NCI-H2171 treated with DMSO at 0.1 percent for 48 hours (cell line): ENCODE data around the gene WDR74.

Experiments used
- DNase-seq: peaks from one replicate; lab custom pipeline; 2025; lab: John Stamatoyannopoulos, UW

The WDR74 gene

GRCh38 chr11:62839050-62839945 is at the start of gene WDR74:
WDR74 (minus strand) TSS chr11:62839590; CDS start chr11:62839570, 20 bp downstream.
- DNase-seq = peak; percentile 93

DNA sequence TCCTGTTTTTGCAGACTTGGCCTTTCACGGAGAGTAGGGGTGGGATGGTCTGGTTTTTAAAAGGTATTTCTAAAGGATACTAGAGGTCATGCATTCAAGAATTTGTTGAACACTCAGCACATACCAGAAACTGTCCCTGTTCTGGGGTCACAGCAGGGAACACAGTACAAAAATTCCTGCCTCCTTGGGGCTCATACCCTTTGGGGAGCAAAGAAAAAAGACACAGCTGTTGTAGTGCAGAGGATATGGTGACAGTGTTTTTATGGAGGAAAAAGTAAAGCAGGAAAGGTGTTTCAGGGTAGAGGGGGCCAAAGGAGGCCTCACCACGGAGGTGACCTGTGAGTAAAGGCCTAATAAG is 49.7 kb upstream of the WDR74 start:
- no peak for DNase-seq

GRCh38 chr11:62888406-62888805 is 49.0 kb upstream of the WDR74 start:
- DNase-seq = no peak

DNA sequence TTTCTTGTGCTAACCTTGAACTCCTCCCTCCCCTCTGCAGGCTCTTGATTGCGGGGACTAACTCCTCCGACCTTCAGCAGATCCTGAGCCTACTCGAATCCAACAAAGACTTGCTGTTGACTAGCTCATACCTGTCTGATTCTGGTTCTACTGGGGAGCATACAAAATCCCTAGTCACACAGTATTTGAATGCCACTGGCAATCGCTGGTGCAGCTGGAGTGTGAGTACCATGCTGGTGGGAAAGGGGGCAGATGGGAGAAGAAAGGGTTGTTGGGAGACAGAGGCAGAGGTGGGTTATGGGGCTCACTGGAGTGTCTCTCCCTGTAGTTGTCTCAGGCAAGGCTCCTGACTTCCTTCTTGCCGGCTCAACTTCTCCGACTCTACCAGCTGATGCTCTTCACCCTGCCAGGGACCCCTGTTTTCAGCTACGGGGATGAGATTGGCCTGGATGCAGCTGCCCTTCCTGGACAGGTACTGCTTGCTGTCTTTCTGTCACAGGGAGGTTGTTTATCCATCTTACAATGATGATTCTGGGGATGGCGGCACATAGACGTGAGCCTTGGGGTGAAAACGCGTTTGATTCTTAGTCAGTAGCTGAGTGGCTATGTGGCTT is 45.9 kb upstream of the WDR74 start:
- DNase-seq = no peak

- no peak for DNase-seq
Measured at GRCh38 chr11:62883673-62884072, 44.3 kb upstream of the WDR74 start.

GRCh38 chr11:62882788-62883501 is 43.6 kb upstream of the WDR74 start:
- DNase-seq = no peak

DNA sequence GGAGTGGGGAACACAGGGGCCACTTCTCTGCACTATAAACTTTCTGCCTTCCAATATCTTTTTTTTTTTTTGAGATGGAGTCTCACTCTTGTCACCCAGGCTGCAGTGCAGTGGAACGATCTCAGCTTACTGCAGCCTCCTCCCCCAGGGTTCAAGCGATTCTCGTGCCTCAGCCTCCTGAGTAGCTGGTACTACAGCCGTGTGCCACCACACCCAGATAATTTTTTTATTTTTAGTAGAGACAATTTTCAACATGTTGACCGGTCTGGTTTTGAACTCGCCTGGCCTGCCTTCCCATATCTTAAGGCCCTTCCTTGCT is 43.0 kb upstream of the WDR74 start:
- no peak for DNase-seq

DNA sequence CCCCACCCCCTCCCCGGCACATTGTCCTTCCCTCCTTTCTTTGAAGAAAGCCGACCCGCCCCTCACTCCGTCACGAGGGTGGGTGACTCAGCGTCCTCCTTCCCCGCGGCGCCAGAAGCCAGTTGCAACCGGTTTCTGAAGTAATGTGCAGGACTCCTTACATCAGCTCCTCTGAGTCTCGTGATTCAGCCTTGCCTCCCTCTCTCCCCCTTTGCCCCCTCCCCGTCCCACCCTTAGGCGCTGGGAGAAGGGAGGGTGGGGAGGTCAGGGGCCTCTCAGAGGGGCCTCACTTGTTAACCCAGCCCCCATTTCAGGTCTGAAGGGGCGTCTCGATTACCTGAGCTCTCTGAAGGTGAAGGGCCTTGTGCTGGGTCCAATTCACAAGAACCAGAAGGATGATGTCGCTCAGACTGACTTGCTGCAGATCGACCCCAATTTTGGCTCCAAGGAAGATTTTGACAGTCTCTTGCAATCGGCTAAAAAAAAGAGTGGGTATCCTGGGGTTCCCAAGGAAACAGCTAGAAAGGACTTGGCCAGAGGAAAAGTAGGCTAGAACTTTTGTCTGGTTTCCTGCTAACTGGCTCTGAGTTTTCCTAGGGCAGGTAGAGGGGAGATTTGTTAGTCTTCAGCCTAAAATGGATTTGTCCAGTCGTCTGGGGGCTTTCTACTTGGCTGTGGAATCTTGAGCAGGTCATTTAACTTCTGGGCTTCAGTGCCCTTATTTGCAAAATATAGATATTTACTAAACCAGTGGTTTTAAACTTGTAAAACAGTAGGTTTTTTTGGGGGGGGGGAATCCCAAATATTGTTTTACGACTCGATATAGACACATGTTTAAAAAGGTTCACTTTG is 42.4 kb upstream of the WDR74 start:
- DNase-seq = no peak

GRCh38 chr11:62880803-62881578 is 41.6 kb upstream of the WDR74 start, which contains the start of gene SLC3A2:
SLC3A2 (plus strand) TSS chr11:62880896; CDS start chr11:62881024, 128 bp downstream.
- DNase-seq = peak; percentile 91

- DNase-seq = no peak
Measured at GRCh38 chr11:62880231-62880802, 40.9 kb upstream of the WDR74 start.

GRCh38 chr11:62879235-62879978 is 40.0 kb upstream of the WDR74 start:
- no peak for DNase-seq

DNA sequence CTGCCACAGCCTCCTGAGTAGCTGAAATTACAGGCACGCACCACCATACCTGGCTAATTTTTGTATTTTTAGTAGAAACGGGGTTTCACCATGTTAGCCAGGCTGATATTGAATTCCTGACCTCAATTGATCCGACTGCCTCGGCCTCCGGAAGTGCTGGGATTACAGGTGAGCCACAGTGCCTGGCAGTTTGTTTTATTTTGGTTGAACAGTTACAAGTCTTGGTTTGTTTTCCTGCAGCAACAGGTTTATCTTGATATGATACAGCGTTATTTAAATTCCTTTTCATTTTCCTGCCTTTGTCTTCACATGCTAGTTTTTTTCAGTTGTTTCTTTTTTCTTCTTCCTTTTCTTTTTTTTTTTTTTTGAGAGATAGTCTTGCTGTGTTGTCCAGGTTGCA is 37.3 kb upstream of the WDR74 start:
- no peak for DNase-seq

- no peak for DNase-seq
Measured at GRCh38 chr11:62875698-62876478, 36.5 kb upstream of the WDR74 start.

- DNase-seq = no peak
Measured at GRCh38 chr11:62874851-62875250, 35.5 kb upstream of the WDR74 start.

GRCh38 chr11:62865635-62866034 is 26.2 kb upstream of the WDR74 start:
- DNase-seq = no peak

DNA sequence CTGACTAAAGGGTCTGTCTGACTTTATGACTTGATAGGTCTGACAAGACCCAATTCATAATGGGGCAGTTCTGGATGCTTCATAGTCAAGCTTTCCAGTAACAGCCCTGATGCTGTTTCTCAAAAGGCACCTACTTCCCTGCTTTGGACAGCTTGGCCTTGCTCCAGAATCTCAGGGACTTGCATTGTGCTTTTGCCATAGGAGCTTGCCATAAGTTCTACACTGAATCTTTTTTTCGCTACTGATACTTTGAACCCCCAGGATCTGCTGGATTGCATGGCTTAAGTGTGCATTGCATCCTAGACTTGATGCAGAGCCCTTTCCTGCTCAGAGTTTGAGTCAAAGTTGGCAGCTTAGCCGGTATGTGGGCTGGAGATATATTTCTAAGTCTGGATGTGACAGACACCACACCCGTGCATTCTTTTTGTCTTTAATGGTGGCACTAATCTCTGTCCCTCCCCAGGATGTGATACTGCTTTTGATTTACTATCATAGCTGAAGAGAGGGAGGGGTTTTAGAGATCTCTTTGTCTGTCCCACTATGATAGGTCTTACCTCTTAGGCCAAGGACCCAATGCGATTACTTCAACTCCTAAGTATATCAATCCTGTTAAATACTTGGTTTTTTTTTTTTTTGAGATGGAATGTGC is 24.4 kb upstream of the WDR74 start:
- DNase-seq = no peak

DNA sequence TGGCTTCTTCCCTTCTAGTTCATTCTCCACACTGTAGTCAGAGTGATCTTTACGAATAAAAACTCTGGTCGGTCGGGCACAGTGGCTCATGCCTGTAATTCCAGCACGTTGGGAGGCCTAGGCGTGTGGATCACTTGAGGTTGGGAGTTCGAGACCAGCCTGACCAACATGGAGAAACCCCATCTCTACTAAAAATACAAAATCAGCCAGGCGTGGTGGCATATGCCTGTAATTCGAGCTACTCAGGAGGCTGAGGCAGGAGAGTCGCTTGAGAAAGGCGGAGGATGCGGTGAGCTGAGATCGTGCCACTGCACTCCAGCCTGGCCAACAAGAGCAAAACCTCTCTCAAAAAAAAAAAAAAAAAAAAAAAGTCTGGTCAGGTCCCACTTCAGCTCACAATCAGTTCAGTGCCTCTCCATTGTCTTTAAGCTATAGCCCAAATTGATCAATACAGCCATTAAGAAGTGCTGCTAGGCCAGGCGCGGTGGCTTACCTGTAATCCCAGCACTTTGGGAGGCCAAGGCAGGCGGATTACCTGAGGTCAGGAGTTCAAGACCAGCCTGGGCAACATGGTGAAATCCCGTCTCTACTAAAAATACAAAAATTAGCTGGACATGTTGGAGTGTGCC is 22.3 kb upstream of the WDR74 start:
- peak; percentile 51 for DNase-seq

DNA sequence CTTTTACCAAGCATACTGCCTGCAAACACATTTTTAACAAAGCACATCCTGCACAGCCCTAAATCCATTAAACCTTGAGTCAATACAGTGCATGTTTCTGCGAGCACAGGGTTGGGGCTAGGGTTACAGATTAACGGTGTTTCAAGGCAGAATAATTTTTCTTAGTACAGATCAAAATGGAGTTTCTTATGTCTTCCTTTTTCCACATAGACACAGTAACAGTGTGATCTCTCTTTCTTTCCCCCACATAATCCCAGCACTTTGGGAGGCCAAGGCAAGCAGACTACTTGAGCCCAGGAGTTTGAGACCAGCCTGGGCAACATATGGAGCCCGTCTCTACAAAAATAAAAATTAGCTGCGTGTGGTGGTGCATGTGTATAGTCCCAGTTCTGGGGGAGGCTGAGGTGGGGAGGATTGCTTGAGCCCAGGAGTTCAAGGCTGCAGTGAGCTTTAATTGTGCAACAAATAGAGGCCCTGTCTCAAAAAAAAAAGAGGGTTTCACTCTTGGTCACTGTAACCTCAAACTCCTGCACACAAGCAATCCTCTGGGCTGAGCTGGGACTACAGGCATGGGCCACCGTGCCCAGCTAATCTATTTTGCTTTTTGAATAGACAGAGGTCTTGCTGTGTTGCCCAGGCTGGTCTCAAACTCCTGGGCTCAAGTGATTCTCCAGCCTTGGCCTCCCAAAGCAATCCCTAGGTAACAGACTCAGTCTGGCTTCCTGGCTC is 21.6 kb upstream of the WDR74 start:
- no peak for DNase-seq
